WTC11 (cell line): ENCODE results near the gene PARL. TPM values are rescaled to one million over a fixed set of nuclear protein-coding genes. Genes with fewer than 3 reads are reported as not detected.

Experiments
- ATAC-seq: fragments of 200-7000 bp; cut with Tn5 transposase; 2 replicates; pipeline ENCODE4 v1.10.0; 2021; ENCODE audit warnings: mild to moderate bottlenecking, moderate library complexity
- CTCF ChIA-PET: fragments of 300-600 bp; sonication (Branson Sonifier 250); formaldehyde crosslinking; loops from one replicate; lab custom pipeline; 2021; ENCODE audit warnings: antibody characterized with exemption; lab: Charles Lee
- POLR2A ChIA-PET: fragments of 350-600 bp; sonication (Branson Sonifier 250); formaldehyde crosslinking; loops from one replicate; lab custom pipeline; 2021; ENCODE audit warnings: antibody characterized with exemption; lab: Charles Lee
- DNase-seq: peaks from one replicate; pipeline ENCODE4 v3.0.0; 2021; ENCODE audit warnings: low spot score
- H3K27ac Mint-ChIP-seq: 2 replicates; pipeline ENCODE4 v1.8.0; 2021; ENCODE audit warnings: mixed read lengths
- H3K27me3 Mint-ChIP-seq: 2 replicates; pipeline ENCODE4 v1.8.0; 2021; ENCODE audit warnings: low read depth, mild to moderate bottlenecking, moderate library complexity, mixed read lengths
- H3K36me3 Mint-ChIP-seq: 2 replicates; pipeline ENCODE4 v1.8.0; 2021; ENCODE audit warnings: mixed read lengths
- H3K4me1 Mint-ChIP-seq: 2 replicates; pipeline ENCODE4 v1.8.0; 2022; ENCODE audit warnings: mixed read lengths
- H3K4me3 Mint-ChIP-seq: 2 replicates; pipeline ENCODE4 v1.8.0; 2021; ENCODE audit warnings: mild to moderate bottlenecking, moderate library complexity, mixed read lengths
- H3K9me3 Mint-ChIP-seq: 2 replicates; pipeline ENCODE4 v1.8.0; 2021; ENCODE audit warnings: mixed read lengths
- ELF4 ChIP-seq: sonication (generic); formaldehyde crosslinking; IDR thresholded peaks from 2 replicates; pipeline ENCODE4 v1.8.1; 2022; ENCODE audit warnings: low read depth, mild to moderate bottlenecking, moderate library complexity, missing genetic modification reagents
- FOXK1 ChIP-seq: sonication (generic); formaldehyde crosslinking; IDR thresholded peaks from 2 replicates; pipeline ENCODE4 v1.8.0; 2022; ENCODE audit warnings: mild to moderate bottlenecking, moderate library complexity, missing genetic modification reagents
- NFYB ChIP-seq: sonication (generic); formaldehyde crosslinking; conservative IDR thresholded peaks from 2 replicates; pipeline ENCODE4 v1.8.0; 2022; ENCODE audit warnings: low read depth, missing genetic modification reagents
- NR3C1 ChIP-seq: sonication (generic); formaldehyde crosslinking; conservative IDR thresholded peaks from 2 replicates; pipeline ENCODE4 v1.8.1; 2023; ENCODE audit warnings: low read depth, mild to moderate bottlenecking, missing genetic modification reagents
- RORB ChIP-seq: fragments of 250-450 bp; sonication (Bioruptor Pico); IDR thresholded peaks from 2 replicates; pipeline ENCODE4 v1.9.0; 2021; ENCODE audit warnings: mild to moderate bottlenecking
- ZNF232 ChIP-seq: sonication (generic); formaldehyde crosslinking; IDR thresholded peaks from 2 replicates; pipeline ENCODE4 v1.8.0; 2022; ENCODE audit warnings: mild to moderate bottlenecking, missing genetic modification reagents
- ZNF263 ChIP-seq: sonication (generic); formaldehyde crosslinking; IDR thresholded peaks from 2 replicates; pipeline ENCODE4 v1.8.1; 2022; ENCODE audit warnings: low read depth, mild to moderate bottlenecking, moderate library complexity, missing genetic modification reagents
- ZNF317 ChIP-seq: sonication (generic); formaldehyde crosslinking; IDR thresholded peaks from 2 replicates; pipeline ENCODE4 v1.8.1; 2023; ENCODE audit warnings: low read depth, mild to moderate bottlenecking, moderate library complexity, missing genetic modification reagents, borderline replicate concordance
- total RNA-seq: library from RNA; stranded (reverse); gene quantifications from 3 replicates; pipeline ENCODE4 v1.2.3, GENCODE V29; 2021
- TF ChIP-seq, protein P1 (sequence below): sonication (generic); formaldehyde crosslinking; IDR thresholded peaks from 2 replicates; pipeline ENCODE4 v1.8.1; 2022; ENCODE audit warnings: low read depth, mild to moderate bottlenecking, moderate library complexity, missing genetic modification reagents, borderline replicate concordance
- TF ChIP-seq, protein P2 (sequence below): fragments of 250-450 bp; sonication (Bioruptor Pico); IDR thresholded peaks from 2 replicates; pipeline ENCODE4 v1.9.0; 2021; ENCODE audit warnings: mild to moderate bottlenecking, borderline replicate concordance
- TF ChIP-seq, protein P3 (sequence below): sonication (generic); formaldehyde crosslinking; IDR thresholded peaks from 2 replicates; pipeline ENCODE4 v1.8.0; 2022; ENCODE audit warnings: mild to moderate bottlenecking, missing genetic modification reagents
- TF ChIP-seq, protein P4 (sequence below): sonication (generic); formaldehyde crosslinking; IDR thresholded peaks from 2 replicates; pipeline ENCODE4 v1.8.1; 2022; ENCODE audit warnings: missing genetic modification reagents, borderline replicate concordance
- TF ChIP-seq, protein P5 (sequence below): fragments of 250-450 bp; sonication (Bioruptor Pico); IDR thresholded peaks from 2 replicates; pipeline ENCODE4 v1.8.0; 2021; ENCODE audit warnings: mild to moderate bottlenecking
- TF ChIP-seq, protein P6 (sequence below): sonication (generic); formaldehyde crosslinking; IDR thresholded peaks from 2 replicates; pipeline ENCODE4 v1.8.1; 2022; ENCODE audit warnings: mild to moderate bottlenecking, missing genetic modification reagents, moderate library complexity, borderline replicate concordance

PARL gene
- total RNA-seq, 1 experiment from 2014 or later, result 93.5 TPM

DNA sequence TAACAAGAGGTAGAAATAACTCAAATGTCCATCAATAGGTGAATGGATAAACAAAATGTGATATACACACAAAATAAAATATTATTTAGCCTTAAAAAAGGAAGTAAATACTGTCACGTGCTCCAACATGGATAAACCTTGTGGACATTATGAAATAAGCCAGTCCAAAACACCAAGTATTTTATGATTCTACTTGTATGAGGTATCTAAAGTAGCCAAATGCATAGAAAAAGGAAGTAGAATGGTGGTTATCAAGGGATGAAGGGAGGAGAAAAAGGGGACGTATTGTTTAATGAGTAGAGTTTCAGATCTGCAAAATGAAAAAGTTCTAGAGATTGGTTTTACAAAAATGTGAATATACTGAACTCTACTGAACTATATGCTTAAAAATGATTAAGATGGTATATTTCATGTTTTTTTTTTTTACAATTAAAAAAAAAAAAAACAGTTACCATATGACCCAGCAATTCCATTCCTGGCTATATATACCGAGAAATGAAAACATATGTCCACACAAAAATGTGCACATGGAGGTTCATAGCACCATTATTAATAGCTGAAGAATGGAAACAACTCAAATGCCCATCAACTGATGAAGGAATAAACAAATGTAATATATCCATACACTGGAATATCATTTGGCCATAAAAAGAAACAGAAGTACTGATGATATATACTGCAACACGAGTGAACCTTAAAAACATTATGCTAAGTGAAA, 30.2 kb downstream of the PARL start:
- H3K27me3 Mint-ChIP-seq, result no peaks in the 10 kb centered on the region
- peaks cover 9% of the 10 kb centered on the region for H3K9me3 Mint-ChIP-seq
- H3K36me3 Mint-ChIP-seq, result peaks cover 56% of the 10 kb centered on the region
- ATAC-seq, result no peak
- no peak overlapping the region for H3K4me3 Mint-ChIP-seq
- H3K27ac Mint-ChIP-seq, result no peak overlapping the region
- ChIA-PET POLR2A (no interaction called here), CTCF (no interaction called here)
- no peak for DNase-seq
- TF ChIP-seq NFYB (CRISPR knock-in tag) (no peak), ZNF232 (CRISPR knock-in tag) (no peak), FOXK1 (CRISPR knock-in tag) (no peak), ELF4 (no peak)
- TF ChIP-seq, protein P1, sequence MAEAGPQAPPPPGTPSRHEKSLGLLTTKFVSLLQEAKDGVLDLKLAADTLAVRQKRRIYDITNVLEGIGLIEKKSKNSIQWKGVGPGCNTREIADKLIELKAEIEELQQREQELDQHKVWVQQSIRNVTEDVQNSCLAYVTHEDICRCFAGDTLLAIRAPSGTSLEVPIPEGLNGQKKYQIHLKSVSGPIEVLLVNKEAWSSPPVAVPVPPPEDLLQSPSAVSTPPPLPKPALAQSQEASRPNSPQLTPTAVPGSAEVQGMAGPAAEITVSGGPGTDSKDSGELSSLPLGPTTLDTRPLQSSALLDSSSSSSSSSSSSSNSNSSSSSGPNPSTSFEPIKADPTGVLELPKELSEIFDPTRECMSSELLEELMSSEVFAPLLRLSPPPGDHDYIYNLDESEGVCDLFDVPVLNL (CRISPR knock-in tag), result no peak
- TF ChIP-seq, protein P2, sequence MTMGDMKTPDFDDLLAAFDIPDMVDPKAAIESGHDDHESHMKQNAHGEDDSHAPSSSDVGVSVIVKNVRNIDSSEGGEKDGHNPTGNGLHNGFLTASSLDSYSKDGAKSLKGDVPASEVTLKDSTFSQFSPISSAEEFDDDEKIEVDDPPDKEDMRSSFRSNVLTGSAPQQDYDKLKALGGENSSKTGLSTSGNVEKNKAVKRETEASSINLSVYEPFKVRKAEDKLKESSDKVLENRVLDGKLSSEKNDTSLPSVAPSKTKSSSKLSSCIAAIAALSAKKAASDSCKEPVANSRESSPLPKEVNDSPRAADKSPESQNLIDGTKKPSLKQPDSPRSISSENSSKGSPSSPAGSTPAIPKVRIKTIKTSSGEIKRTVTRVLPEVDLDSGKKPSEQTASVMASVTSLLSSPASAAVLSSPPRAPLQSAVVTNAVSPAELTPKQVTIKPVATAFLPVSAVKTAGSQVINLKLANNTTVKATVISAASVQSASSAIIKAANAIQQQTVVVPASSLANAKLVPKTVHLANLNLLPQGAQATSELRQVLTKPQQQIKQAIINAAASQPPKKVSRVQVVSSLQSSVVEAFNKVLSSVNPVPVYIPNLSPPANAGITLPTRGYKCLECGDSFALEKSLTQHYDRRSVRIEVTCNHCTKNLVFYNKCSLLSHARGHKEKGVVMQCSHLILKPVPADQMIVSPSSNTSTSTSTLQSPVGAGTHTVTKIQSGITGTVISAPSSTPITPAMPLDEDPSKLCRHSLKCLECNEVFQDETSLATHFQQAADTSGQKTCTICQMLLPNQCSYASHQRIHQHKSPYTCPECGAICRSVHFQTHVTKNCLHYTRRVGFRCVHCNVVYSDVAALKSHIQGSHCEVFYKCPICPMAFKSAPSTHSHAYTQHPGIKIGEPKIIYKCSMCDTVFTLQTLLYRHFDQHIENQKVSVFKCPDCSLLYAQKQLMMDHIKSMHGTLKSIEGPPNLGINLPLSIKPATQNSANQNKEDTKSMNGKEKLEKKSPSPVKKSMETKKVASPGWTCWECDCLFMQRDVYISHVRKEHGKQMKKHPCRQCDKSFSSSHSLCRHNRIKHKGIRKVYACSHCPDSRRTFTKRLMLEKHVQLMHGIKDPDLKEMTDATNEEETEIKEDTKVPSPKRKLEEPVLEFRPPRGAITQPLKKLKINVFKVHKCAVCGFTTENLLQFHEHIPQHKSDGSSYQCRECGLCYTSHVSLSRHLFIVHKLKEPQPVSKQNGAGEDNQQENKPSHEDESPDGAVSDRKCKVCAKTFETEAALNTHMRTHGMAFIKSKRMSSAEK (CRISPR knock-in tag), result no peak
- H3K4me1 Mint-ChIP-seq, result no peaks in the 10 kb centered on the region

DNA sequence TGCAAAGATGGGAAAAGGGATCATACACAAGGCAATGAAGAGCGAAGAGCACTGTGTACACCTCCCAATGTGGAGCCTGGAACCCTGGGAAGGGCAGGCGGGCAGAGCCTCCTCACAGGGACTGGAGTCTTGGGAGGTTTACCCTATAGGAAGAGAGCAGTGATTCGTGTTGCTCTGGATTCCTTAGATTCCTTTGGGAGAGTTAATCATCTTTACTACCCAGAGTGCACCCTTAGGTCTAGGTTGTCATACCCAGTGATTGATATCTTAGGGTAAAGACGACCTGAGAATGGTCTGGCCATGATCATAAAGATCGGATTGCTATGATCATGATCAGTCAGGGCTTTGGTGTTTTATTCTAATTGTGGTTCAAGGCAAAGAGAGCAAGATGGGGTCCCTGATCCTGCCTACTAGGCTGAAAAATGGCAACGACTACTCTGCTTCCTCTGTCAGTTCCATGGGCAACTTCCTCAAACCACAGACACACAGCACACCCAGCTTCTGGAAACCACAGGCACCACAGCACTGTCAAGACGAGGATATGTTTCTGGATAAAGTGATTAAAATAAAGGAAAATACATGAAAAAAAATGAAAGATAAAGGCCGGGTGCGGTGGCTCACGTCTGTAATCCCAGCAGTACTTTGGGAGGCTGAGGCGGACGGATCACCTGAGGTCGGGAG, 38.9 kb downstream of the PARL start:
- no peak for ATAC-seq
- Mint-ChIP-seq H3K27me3 (no peaks in the 10 kb centered on the region), H3K4me3 (no peak overlapping the region), H3K4me1 (no peaks in the 10 kb centered on the region), H3K36me3 (peaks cover 63% of the 10 kb centered on the region), H3K27ac (no peak overlapping the region), H3K9me3 (no peaks in the 10 kb centered on the region)
- no peak for TF ChIP-seq NR3C1 (CRISPR knock-in tag)
- TF ChIP-seq, protein P3, sequence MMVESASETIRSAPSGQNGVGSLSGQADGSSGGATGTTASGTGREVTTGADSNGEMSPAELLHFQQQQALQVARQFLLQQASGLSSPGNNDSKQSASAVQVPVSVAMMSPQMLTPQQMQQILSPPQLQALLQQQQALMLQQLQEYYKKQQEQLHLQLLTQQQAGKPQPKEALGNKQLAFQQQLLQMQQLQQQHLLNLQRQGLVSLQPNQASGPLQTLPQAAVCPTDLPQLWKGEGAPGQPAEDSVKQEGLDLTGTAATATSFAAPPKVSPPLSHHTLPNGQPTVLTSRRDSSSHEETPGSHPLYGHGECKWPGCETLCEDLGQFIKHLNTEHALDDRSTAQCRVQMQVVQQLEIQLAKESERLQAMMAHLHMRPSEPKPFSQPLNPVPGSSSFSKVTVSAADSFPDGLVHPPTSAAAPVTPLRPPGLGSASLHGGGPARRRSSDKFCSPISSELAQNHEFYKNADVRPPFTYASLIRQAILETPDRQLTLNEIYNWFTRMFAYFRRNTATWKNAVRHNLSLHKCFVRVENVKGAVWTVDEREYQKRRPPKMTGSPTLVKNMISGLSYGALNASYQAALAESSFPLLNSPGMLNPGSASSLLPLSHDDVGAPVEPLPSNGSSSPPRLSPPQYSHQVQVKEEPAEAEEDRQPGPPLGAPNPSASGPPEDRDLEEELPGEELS (CRISPR knock-in tag), result no peak
- TF ChIP-seq, protein P4, sequence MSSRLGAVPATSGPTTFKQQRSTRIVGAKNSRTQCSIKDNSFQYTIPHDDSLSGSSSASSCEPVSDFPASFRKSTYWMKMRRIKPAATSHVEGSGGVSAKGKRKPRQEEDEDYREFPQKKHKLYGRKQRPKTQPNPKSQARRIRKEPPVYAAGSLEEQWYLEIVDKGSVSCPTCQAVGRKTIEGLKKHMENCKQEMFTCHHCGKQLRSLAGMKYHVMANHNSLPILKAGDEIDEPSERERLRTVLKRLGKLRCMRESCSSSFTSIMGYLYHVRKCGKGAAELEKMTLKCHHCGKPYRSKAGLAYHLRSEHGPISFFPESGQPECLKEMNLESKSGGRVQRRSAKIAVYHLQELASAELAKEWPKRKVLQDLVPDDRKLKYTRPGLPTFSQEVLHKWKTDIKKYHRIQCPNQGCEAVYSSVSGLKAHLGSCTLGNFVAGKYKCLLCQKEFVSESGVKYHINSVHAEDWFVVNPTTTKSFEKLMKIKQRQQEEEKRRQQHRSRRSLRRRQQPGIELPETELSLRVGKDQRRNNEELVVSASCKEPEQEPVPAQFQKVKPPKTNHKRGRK (CRISPR knock-in tag), result no peak
- no peak for TF ChIP-seq ZNF263 (CRISPR knock-in tag)
- TF ChIP-seq RORB (CRISPR knock-in tag), result no peak
- TF ChIP-seq, protein P5, sequence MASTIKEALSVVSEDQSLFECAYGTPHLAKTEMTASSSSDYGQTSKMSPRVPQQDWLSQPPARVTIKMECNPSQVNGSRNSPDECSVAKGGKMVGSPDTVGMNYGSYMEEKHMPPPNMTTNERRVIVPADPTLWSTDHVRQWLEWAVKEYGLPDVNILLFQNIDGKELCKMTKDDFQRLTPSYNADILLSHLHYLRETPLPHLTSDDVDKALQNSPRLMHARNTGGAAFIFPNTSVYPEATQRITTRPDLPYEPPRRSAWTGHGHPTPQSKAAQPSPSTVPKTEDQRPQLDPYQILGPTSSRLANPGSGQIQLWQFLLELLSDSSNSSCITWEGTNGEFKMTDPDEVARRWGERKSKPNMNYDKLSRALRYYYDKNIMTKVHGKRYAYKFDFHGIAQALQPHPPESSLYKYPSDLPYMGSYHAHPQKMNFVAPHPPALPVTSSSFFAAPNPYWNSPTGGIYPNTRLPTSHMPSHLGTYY (CRISPR knock-in tag), result no peak
- TF ChIP-seq, protein P6, sequence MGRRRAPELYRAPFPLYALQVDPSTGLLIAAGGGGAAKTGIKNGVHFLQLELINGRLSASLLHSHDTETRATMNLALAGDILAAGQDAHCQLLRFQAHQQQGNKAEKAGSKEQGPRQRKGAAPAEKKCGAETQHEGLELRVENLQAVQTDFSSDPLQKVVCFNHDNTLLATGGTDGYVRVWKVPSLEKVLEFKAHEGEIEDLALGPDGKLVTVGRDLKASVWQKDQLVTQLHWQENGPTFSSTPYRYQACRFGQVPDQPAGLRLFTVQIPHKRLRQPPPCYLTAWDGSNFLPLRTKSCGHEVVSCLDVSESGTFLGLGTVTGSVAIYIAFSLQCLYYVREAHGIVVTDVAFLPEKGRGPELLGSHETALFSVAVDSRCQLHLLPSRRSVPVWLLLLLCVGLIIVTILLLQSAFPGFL (CRISPR knock-in tag), result no peak
- TF ChIP-seq ZNF317 (CRISPR knock-in tag), result no peak
- CTCF ChIA-PET, result no interaction called here
- DNase-seq, result no peak
- POLR2A ChIA-PET, result no interaction called here
